ENCODE results near the gene SPRED3.
"Not testable (repeated sequence)": the region's sequence is repeated elsewhere in the genome, so short reads cannot be mapped to it uniquely, and the experiment has no call there.

DNA sequence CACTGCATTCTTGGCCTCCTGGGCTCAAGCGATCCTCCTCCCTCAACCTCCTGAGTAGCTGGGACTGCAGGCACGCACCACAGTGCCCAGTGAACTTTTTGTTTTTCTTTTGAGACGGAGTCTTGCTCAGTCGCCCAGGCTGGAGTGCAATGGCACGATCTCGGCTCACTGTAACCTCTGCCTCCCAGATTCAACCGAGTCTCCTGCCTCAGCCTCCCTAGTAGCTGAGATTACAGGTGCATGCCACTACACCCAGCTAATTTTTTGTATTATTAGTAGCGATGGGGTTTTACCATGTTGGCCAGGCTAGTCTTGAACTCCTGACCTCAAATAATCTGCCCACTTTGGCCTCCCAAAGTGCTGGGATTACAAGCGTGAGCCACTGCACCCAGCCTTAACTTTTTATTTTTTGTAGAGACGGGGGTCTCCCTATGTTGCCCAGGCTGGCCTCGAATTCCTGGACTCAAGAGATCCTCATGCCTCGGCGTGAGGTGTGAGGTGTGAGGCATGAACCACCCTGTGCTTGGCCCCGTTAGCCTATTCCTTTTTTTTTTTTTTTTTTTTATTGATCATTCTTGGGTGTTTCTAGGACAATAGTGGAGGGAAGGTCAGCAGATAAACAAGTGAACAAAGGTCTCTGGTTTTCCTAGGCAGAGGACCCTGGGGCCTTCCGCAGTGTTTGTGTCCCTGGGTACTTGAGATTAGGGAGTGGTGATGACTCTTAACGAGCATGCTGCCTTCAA lies 25.4 kb upstream of the SPRED3 start:
- not testable (repeated sequence) for TF ChIP-seq POLR2A (IDR thresholded peaks at IDR 0.05; ENCODE audit: control extremely low read depth in 1 of 2, low read depth in 2 of 2, low read length in 2 of 2); EP300 (IDR thresholded peaks at IDR 0.05; ENCODE audit: borderline replicate concordance in 1 of 2, low read depth in 2 of 2, low read length in 2 of 2)
- TF ChIP-seq, protein P1, sequence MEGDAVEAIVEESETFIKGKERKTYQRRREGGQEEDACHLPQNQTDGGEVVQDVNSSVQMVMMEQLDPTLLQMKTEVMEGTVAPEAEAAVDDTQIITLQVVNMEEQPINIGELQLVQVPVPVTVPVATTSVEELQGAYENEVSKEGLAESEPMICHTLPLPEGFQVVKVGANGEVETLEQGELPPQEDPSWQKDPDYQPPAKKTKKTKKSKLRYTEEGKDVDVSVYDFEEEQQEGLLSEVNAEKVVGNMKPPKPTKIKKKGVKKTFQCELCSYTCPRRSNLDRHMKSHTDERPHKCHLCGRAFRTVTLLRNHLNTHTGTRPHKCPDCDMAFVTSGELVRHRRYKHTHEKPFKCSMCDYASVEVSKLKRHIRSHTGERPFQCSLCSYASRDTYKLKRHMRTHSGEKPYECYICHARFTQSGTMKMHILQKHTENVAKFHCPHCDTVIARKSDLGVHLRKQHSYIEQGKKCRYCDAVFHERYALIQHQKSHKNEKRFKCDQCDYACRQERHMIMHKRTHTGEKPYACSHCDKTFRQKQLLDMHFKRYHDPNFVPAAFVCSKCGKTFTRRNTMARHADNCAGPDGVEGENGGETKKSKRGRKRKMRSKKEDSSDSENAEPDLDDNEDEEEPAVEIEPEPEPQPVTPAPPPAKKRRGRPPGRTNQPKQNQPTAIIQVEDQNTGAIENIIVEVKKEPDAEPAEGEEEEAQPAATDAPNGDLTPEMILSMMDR (IDR thresholded peaks at IDR 0.05; ENCODE audit: control extremely low read depth in 1 of 3, insufficient read depth in 1 of 3, low read depth in 1 of 3, low read length in 3 of 3): not testable (repeated sequence)
